HCT116 (cell line): ENCODE measurements around the gene CASP9. TPM values are rescaled to one million over a fixed set of nuclear protein-coding genes. Genes with fewer than 3 reads are reported as not detected.
"Not testable (repeated sequence)": the region's sequence is repeated elsewhere in the genome, so short reads cannot be mapped to it uniquely, and the experiment has no call there.

Experiments used
- ATAC-seq: fragments of 200-7000 bp; cut with Tn5 transposase; 2 replicates; pipeline ENCODE4 v1.9.1; 2020; ENCODE audit warnings: mild to moderate bottlenecking, moderate library complexity
- BruUV-seq: library from RNA; stranded (reverse); fragments of 400-500 nt; replicated peaks from 2 replicates; lab custom pipeline; 2021; lab: Mats Ljungman, UMichigan
- CTCF ChIA-PET: fragments of 300-600 bp; sonication (Branson Sonifier 250); formaldehyde crosslinking; loops from one replicate; lab custom pipeline; 2021; ENCODE audit warnings: antibody characterized with exemption; lab: Charles Lee
- POLR2A ChIA-PET: fragments of 300-600, 350-600 bp; sonication (Branson Sonifier 250); formaldehyde crosslinking; loops from one replicate; lab custom pipeline; 2021; ENCODE audit warnings: antibody characterized with exemption; lab: Charles Lee
- RAD21 ChIA-PET, 2 experiments: fragments of 300-600 bp; sonication (Branson Sonifier 250); formaldehyde crosslinking; loops; one replicate each; lab custom pipeline; 2023; ENCODE audit warnings: low total read pairs in 2 of 2; ENCODE audit not compliant: uncharacterized antibody in 2 of 2, unreplicated experiment in 2 of 2, low non-redundant PET in 1 of 2; lab: Charles Lee
- DNase-seq: peaks from one replicate; pipeline ENCODE4 v3.0.0-alpha.2; 2010; ENCODE audit warnings: low read depth, low spot score
- H2AFZ ChIP-seq: fragments of 200-600 bp; shearing (Covaris generic), sonication (generic); 2 replicates; pipeline ENCODE4 v1.6.1; 2017; ENCODE audit warnings: low read depth, mixed run types, mixed read lengths, antibody characterized with exemption, low read length; ENCODE audit not compliant: poor library complexity, severe bottlenecking
- H3K27ac ChIP-seq: 2 replicates; pipeline ENCODE4 v1.5.1; 2012; ENCODE audit warnings: low read depth, low read length
- H3K27me3 ChIP-seq: fragments of 200-600 bp; sonication (generic); 2 replicates; pipeline ENCODE4 v1.6.1; 2016; ENCODE audit warnings: mixed run types, low read length, mixed read lengths; ENCODE audit not compliant: insufficient read depth
- H3K36me3 ChIP-seq, 2 experiments: fragments of 200-500 bp in 1 of 2; fragments of 200-600 bp in 1 of 2; sonication (Bioruptor generic) in 1 of 2; sonication (generic) in 1 of 2; 2 replicates each; pipeline versions ENCODE4 v1.5.1 to v1.6.1; 2014 to 2016; ENCODE audit warnings: low read length in 2 of 2, inconsistent platforms in 1 of 2, mixed read lengths in 1 of 2, mixed run types in 1 of 2; ENCODE audit not compliant: insufficient read depth in 2 of 2, control insufficient read depth in 1 of 2
- H3K4me1 ChIP-seq, 2 experiments: fragments of 200-600 bp in 1 of 2; sonication (generic) in 1 of 2; 2 replicates each; pipeline versions ENCODE4 v1.5.1 to v1.6.1; 2012 to 2017; ENCODE audit warnings: low read length in 2 of 2, inconsistent platforms in 1 of 2, mild to moderate bottlenecking in 1 of 2, mixed read lengths in 1 of 2, mixed run types in 1 of 2, moderate library complexity in 1 of 2; ENCODE audit not compliant: insufficient read depth in 2 of 2, control insufficient read depth in 1 of 2
- H3K4me2 ChIP-seq: fragments of 200-600 bp; sonication (generic); 2 replicates; pipeline ENCODE4 v1.6.1; 2017; ENCODE audit warnings: mixed run types, low read length, mixed read lengths
- H3K4me3 ChIP-seq, 2 experiments: fragments of 200-600 bp in 1 of 2; sonication (generic) in 1 of 2; replicated peaks in 1 of 2; 2 replicates each; pipeline ENCODE4 v1.5.1; 2011 to 2016; ENCODE audit warnings: low read length in 2 of 2, control low read depth in 1 of 2, low read depth in 1 of 2, mild to moderate bottlenecking in 1 of 2, mixed read lengths in 1 of 2, mixed run types in 1 of 2
- H3K79me2 ChIP-seq: fragments of 200-600 bp; sonication (generic); 2 replicates; pipeline ENCODE4 v1.6.1; 2017; ENCODE audit warnings: mild to moderate bottlenecking, mixed run types, low read length, moderate library complexity, mixed read lengths; ENCODE audit not compliant: insufficient read depth
- H3K9ac ChIP-seq: fragments of 200-600 bp; sonication (generic); 2 replicates; pipeline ENCODE4 v1.6.1; 2016; ENCODE audit warnings: low read length, mixed read lengths
- H3K9me2 ChIP-seq: fragments of 200-600 bp; sonication (generic), shearing (Covaris generic); 2 replicates; pipeline ENCODE4 v1.6.1; 2017; ENCODE audit warnings: mixed run types, mild to moderate bottlenecking, moderate library complexity; ENCODE audit not compliant: insufficient read depth
- H3K9me3 ChIP-seq, 2 experiments: fragments of 200-500 bp in 1 of 2; fragments of 200-600 bp in 1 of 2; sonication (Bioruptor generic) in 1 of 2; sonication (generic) in 1 of 2; 2 replicates each; pipeline ENCODE4 v1.6.1; 2014 to 2017; ENCODE audit warnings: low read length in 2 of 2, mixed read lengths in 2 of 2, inconsistent platforms in 1 of 2, low read depth in 1 of 2, mild to moderate bottlenecking in 1 of 2, mixed run types in 1 of 2, moderate library complexity in 1 of 2; ENCODE audit not compliant: control insufficient read depth in 1 of 2, insufficient read depth in 1 of 2
- H4K20me1 ChIP-seq: fragments of 200-600 bp; sonication (generic), shearing (Covaris generic); 2 replicates; pipeline ENCODE4 v1.6.1; 2017; ENCODE audit warnings: mixed run types, mild to moderate bottlenecking, moderate library complexity; ENCODE audit not compliant: insufficient read depth
- ATF3 ChIP-seq: IDR thresholded peaks from 2 replicates; pipeline ENCODE4 v1.6.1; 2012
- CBX3 ChIP-seq: IDR thresholded peaks from 2 replicates; pipeline ENCODE4 v1.6.1; 2012; ENCODE audit warnings: low read depth
- CTCF ChIP-seq, 3 experiments: fragments of 200-600 bp in 1 of 3; sonication (generic) in 1 of 3; IDR thresholded peaks in 2 of 3; conservative IDR thresholded peaks in 1 of 3; 2 replicates each; pipeline ENCODE4 v1.5.1; 2012 to 2017; ENCODE audit warnings: low read depth in 2 of 3, low read length in 2 of 3, antibody characterized with exemption in 1 of 3, borderline replicate concordance in 1 of 3, control low read depth in 1 of 3, mild to moderate bottlenecking in 1 of 3, mixed read lengths in 1 of 3, mixed run types in 1 of 3, moderate library complexity in 1 of 3; ENCODE audit not compliant: insufficient read depth in 1 of 3
- EGR1 ChIP-seq: IDR thresholded peaks from 2 replicates; pipeline ENCODE4 v1.6.1; 2012; ENCODE audit warnings: low read depth
- ELF1 ChIP-seq: IDR thresholded peaks from 2 replicates; pipeline ENCODE4 v1.6.1; 2012; ENCODE audit warnings: low read depth, borderline replicate concordance
- EZH2 ChIP-seq: fragments of 200-600 bp; sonication (generic); IDR thresholded peaks from 2 replicates; pipeline ENCODE4 v1.6.1; 2017; ENCODE audit warnings: antibody characterized with exemption, mixed run types
- EZH2phosphoT487 ChIP-seq: fragments of 200-600 bp; IDR thresholded peaks from 2 replicates; pipeline ENCODE4 v1.6.1; 2018; ENCODE audit warnings: antibody characterized with exemption, borderline replicate concordance
- FOSL1 ChIP-seq: IDR thresholded peaks from 2 replicates; pipeline ENCODE4 v1.6.1; 2012; ENCODE audit warnings: low read depth
- JUND ChIP-seq: IDR thresholded peaks from 2 replicates; pipeline ENCODE4 v1.6.1; 2012
- MAX ChIP-seq: IDR thresholded peaks from 2 replicates; pipeline ENCODE4 v1.6.1; 2012
- POLR2A ChIP-seq: IDR thresholded peaks from 2 replicates; pipeline ENCODE4 v1.7.0; 2011; ENCODE audit warnings: borderline replicate concordance; ENCODE audit not compliant: insufficient read depth, insufficient read length; ENCODE audit errors: extremely low read depth
- RAD21 ChIP-seq: IDR thresholded peaks from 2 replicates; pipeline ENCODE4 v1.6.1; 2012; ENCODE audit warnings: low read depth, mild to moderate bottlenecking
- SIN3A ChIP-seq: IDR thresholded peaks from 2 replicates; pipeline ENCODE4 v1.6.1; 2012; ENCODE audit warnings: low read depth
- SP1 ChIP-seq: IDR thresholded peaks from 2 replicates; pipeline ENCODE4 v1.6.1; 2012; ENCODE audit warnings: low read depth
- SRF ChIP-seq: IDR thresholded peaks from 2 replicates; pipeline ENCODE4 v1.6.1; 2012; ENCODE audit warnings: low read depth
- TCF7L2 ChIP-seq: IDR thresholded peaks from 2 replicates; pipeline ENCODE4 v1.7.0; 2011; ENCODE audit warnings: borderline replicate concordance, inconsistent platforms; ENCODE audit not compliant: insufficient read depth, insufficient read length; ENCODE audit errors: extremely low read depth
- YY1 ChIP-seq: IDR thresholded peaks from 2 replicates; pipeline ENCODE4 v1.6.1; 2011; ENCODE audit warnings: low read length, low read depth, moderate library complexity, mild to moderate bottlenecking; ENCODE audit not compliant: insufficient replicate concordance; ENCODE audit errors: extremely low read depth
- ZBTB33 ChIP-seq: IDR thresholded peaks from 2 replicates; pipeline ENCODE4 v1.6.1; 2011; ENCODE audit warnings: mild to moderate bottlenecking, low read length, moderate library complexity; ENCODE audit not compliant: insufficient replicate concordance; ENCODE audit errors: extremely low read depth
- ZFX ChIP-seq: fragments of 450-650 bp; IDR thresholded peaks from 2 replicates; pipeline ENCODE4 v1.6.1; 2017
- ZNF274 ChIP-seq: fragments of 200-500 bp; sonication (Bioruptor generic); IDR thresholded peaks from 2 replicates; pipeline ENCODE4 v1.6.1; 2014; ENCODE audit warnings: mild to moderate bottlenecking, low read depth, low read length, inconsistent platforms
- intact Hi-C: fragments of 100-400 bp; cut with micrococcal nuclease; formaldehyde crosslinking; loops from 2 replicates; pipeline ENCODE4 v1.10.0; 2022
- total RNA-seq: library from RNA; stranded (reverse); gene quantifications from one replicate; pipeline ENCODE4 v1.2.1, GENCODE V29; 2021; ENCODE audit not compliant: unreplicated experiment

CASP9 gene
- total RNA-seq, 1 experiment from 2014 or later: 10.6 TPM

DNA sequence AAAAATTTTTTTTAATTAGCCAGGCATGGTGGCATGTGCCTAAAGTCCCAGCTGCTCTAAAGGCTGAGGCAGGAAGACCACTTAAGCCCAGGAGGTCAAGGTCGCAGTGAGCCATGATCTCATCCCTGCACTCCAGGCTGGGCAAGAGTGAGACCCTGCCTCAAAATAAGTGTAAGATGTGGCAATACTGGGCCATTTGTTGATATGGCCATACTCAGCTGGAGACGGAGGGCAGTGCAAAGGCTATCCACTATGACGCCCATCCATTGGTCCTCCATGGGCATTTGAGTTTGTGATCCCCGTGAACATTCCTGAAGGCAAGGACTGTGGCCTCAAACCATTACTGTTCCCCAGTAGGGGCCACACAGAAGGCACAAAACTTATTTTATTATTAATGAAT lies 1.5 kb downstream of the CASP9 start:
- Histone ChIP-seq H3K9ac (no peak overlapping the region), H3K27ac (no peak overlapping the region), H3K4me1 (peaks cover 10 to 24% of the 10 kb centered on the region in 2 experiments), H3K79me2 (peaks cover 6% of the 10 kb centered on the region), H3K4me3 (no peak overlapping the region), H4K20me1 (no peaks in the 10 kb centered on the region), H3K9me3 (no peaks in the 10 kb centered on the region), H3K36me3 (0 out of 4 replicates have a peak, but pooled peaks cover 0 to 1% of the 10 kb centered on the region in 2 experiments), H3K27me3 (no peaks in the 10 kb centered on the region), H3K9me2 (no peaks in the 10 kb centered on the region), H3K4me2 (no peak overlapping the region), H2AFZ (no peak overlapping the region)
- TF ChIP-seq ZBTB33 (no peak), EGR1 (no peak), CBX3 (no peak), CTCF (IDR thresholded peaks at IDR 0.05 in 2 of 3, conservative IDR thresholded peaks at IDR 0.05 in 1 of 3; ENCODE audit: borderline replicate concordance in 1 of 3, insufficient read depth in 1 of 3, low read depth in 2 of 3, low read length in 2 of 3) (no peak), ZFX (no peak), SIN3A (no peak), FOSL1 (no peak), ZNF274 (no peak), RAD21 (no peak), ATF3 (no peak), TCF7L2 (no peak), YY1 (no peak), POLR2A (no peak), EZH2 (no peak), SRF (no peak), EZH2phosphoT487 (no peak), SP1 (no peak), MAX (no peak), ELF1 (no peak), JUND (no peak)
- CTCF ChIA-PET: no interaction called here
- POLR2A ChIA-PET: no interaction called here
- intact Hi-C loops: no loop called here
- RAD21 ChIA-PET: no interaction called here
- ATAC-seq (no peak), DNase-seq (no peak)
- no TSS peak for BruUV-seq

DNA sequence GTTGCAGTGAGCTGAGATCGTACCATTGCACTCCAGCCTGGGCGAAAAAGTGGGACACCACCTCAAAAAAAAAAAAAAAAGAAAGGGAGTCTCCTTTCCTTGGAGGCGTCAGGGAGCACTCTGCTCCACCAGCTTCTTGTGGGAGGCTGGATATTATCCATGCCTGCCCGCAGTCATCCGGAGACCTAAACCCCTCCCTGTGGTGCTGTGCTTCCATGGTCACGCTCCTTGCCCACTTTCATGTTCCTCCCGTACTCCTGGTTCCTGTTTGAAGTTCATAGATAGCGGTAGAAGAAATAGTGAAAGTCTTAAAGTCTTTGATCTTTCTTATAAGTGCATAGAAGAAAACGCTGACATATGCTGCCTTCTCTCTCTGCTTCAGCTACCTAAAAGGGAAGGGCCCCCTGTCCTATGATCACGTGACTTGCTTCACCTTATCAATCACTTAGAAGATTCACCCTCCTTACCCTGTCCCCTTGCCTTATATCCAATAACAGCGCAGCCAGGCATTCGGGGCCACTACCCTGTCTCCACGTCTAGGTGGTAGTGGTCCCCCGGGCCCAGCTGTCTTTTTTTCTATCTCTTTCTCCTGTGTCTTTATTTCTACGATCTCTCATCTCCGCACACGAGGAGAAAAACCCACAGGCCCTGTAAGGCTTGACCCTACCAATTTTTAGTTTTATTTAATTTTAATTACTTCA lies 2.7 kb downstream of the CASP9 start:
- H3K79me2 ChIP-seq, CTCF ChIA-PET, H3K36me3 ChIP-seq, H4K20me1 ChIP-seq, RAD21 ChIA-PET, POLR2A ChIA-PET, H3K4me2 ChIP-seq, H3K9me2 ChIP-seq, H3K9me3 ChIP-seq, DNase-seq, H3K4me3 ChIP-seq, H3K9ac ChIP-seq, ATAC-seq, H3K27me3 ChIP-seq, H3K27ac ChIP-seq, H2AFZ ChIP-seq, intact Hi-C loops, BruUV-seq: not testable (repeated sequence)
- peaks cover 10 to 22% of the 10 kb centered on the region in 2 experiments for H3K4me1 ChIP-seq
